H9 (cell line): Measurements from ENCODE around the gene B4GALT1. TPM values are rescaled to one million over a fixed set of nuclear protein-coding genes. Genes with fewer than 3 reads are reported as not detected.

Source experiments
- DNase-seq: peaks from one replicate; pipeline ENCODE4 v3.0.0-alpha.2; 2017
- H2AFZ ChIP-seq: one replicate; pipeline ENCODE4 v1.6.1; 2013; ENCODE audit warnings: mild to moderate bottlenecking, low read length, control low read depth, moderate library complexity
- H2AK5ac ChIP-seq: 2 replicates; pipeline ENCODE4 v1.6.1; 2013; ENCODE audit warnings: low read length, control low read depth, mixed read lengths; ENCODE audit not compliant: insufficient read length
- H2BK120ac ChIP-seq: one replicate; pipeline ENCODE4 v1.6.1; 2013; ENCODE audit warnings: low read depth, mild to moderate bottlenecking, low read length, control low read depth, inconsistent platforms; ENCODE audit not compliant: poor library complexity, severe bottlenecking
- H2BK12ac ChIP-seq: 2 replicates; pipeline ENCODE4 v1.6.1; 2013; ENCODE audit warnings: low read length, control low read depth, mixed read lengths, low read depth; ENCODE audit not compliant: insufficient read length
- H2BK15ac ChIP-seq: 2 replicates; pipeline ENCODE4 v1.6.1; 2013; ENCODE audit warnings: low read depth, low read length, control low read depth
- H2BK20ac ChIP-seq: one replicate; pipeline ENCODE4 v1.6.1; 2013; ENCODE audit warnings: low read depth, mild to moderate bottlenecking, low read length, control low read depth, inconsistent platforms; ENCODE audit not compliant: poor library complexity, severe bottlenecking
- H2BK5ac ChIP-seq: 2 replicates; pipeline ENCODE4 v1.6.1; 2013; ENCODE audit warnings: low read length, control low read depth, mixed read lengths; ENCODE audit not compliant: insufficient read length
- H3K14ac ChIP-seq: 2 replicates; pipeline ENCODE4 v1.6.1; 2013; ENCODE audit warnings: low read length, control low read depth; ENCODE audit not compliant: insufficient read depth
- H3K18ac ChIP-seq: 2 replicates; pipeline ENCODE4 v1.6.1; 2013; ENCODE audit warnings: low read depth, mild to moderate bottlenecking, mixed read lengths, low read length, control low read depth; ENCODE audit not compliant: insufficient read length
- H3K23ac ChIP-seq: 2 replicates; pipeline ENCODE4 v1.6.1; 2013; ENCODE audit warnings: low read length, control low read depth, mixed read lengths, low read depth; ENCODE audit not compliant: insufficient read length
- H3K23me2 ChIP-seq: 2 replicates; pipeline ENCODE4 v1.6.1; 2013; ENCODE audit warnings: low read depth, mild to moderate bottlenecking, mixed read lengths, low read length, control low read depth; ENCODE audit not compliant: insufficient read length, poor library complexity, severe bottlenecking
- H3K27ac ChIP-seq: 2 replicates; pipeline ENCODE4 v1.5.1; 2013; ENCODE audit warnings: low read length, control low read depth, mixed read lengths, low read depth; ENCODE audit not compliant: insufficient read length
- H3K27me3 ChIP-seq: 2 replicates; pipeline ENCODE4 v1.6.1; 2013; ENCODE audit warnings: low read length, control low read depth, inconsistent platforms; ENCODE audit not compliant: insufficient read depth
- H3K4ac ChIP-seq: 2 replicates; pipeline ENCODE4 v1.6.1; 2013; ENCODE audit warnings: low read depth, mild to moderate bottlenecking, control low read depth, inconsistent platforms, low read length, moderate library complexity
- H3K4me1 ChIP-seq: 2 replicates; pipeline ENCODE4 v1.6.1; 2013; ENCODE audit warnings: low read length, control low read depth, inconsistent platforms; ENCODE audit not compliant: insufficient read depth
- H3K4me2 ChIP-seq: 2 replicates; pipeline ENCODE4 v1.6.1; 2013; ENCODE audit warnings: low read length, control low read depth, mixed read lengths; ENCODE audit not compliant: insufficient read length, insufficient read depth
- H3K56ac ChIP-seq: 2 replicates; pipeline ENCODE4 v1.6.1; 2013; ENCODE audit warnings: low read depth, mild to moderate bottlenecking, mixed read lengths, low read length, control low read depth; ENCODE audit not compliant: insufficient read length
- H3K79me1 ChIP-seq: 2 replicates; pipeline ENCODE4 v1.6.1; 2013; ENCODE audit warnings: low read depth, mild to moderate bottlenecking, moderate library complexity, low read length, control low read depth, inconsistent platforms; ENCODE audit not compliant: insufficient read depth, poor library complexity, severe bottlenecking
- H3K79me2 ChIP-seq: 2 replicates; pipeline ENCODE4 v1.6.1; 2013; ENCODE audit warnings: low read length, control low read depth, inconsistent platforms; ENCODE audit not compliant: insufficient read depth
- H3K9ac ChIP-seq: 2 replicates; pipeline ENCODE4 v1.6.1; 2013; ENCODE audit warnings: low read length, control low read depth, mixed read lengths; ENCODE audit not compliant: insufficient read length; ENCODE audit errors: extremely low read depth
- H3K9me3 ChIP-seq: one replicate; pipeline ENCODE4 v1.6.1; 2013; ENCODE audit warnings: low read depth, low read length, inconsistent platforms; ENCODE audit not compliant: control insufficient read depth
- H3T11ph ChIP-seq: one replicate; pipeline ENCODE4 v1.6.1; 2013; ENCODE audit warnings: mild to moderate bottlenecking, low read length, control low read depth, inconsistent platforms
- H4K20me1 ChIP-seq: one replicate; pipeline ENCODE4 v1.6.1; 2013; ENCODE audit not compliant: control insufficient read depth, insufficient read length, insufficient read depth
- H4K5ac ChIP-seq: 2 replicates; pipeline ENCODE4 v1.6.1; 2013; ENCODE audit warnings: low read depth, mild to moderate bottlenecking, mixed read lengths, low read length, control low read depth; ENCODE audit not compliant: insufficient read length
- H4K8ac ChIP-seq: replicated peaks from 2 replicates; pipeline ENCODE4 v1.6.1; 2013; ENCODE audit warnings: low read length, control low read depth, mixed read lengths, low read depth; ENCODE audit not compliant: insufficient read length
- H4K91ac ChIP-seq: 2 replicates; pipeline ENCODE4 v1.6.1; 2013; ENCODE audit warnings: low read depth, mild to moderate bottlenecking, moderate library complexity, mixed read lengths, low read length, control low read depth; ENCODE audit not compliant: insufficient read length
- H3K27ac Mint-ChIP-seq, 3 experiments: 2 replicates in 2 of 3; 3 replicates in 1 of 3; pipeline ENCODE4 v1.8.0; 2020 to 2021; ENCODE audit warnings: mixed read lengths in 3 of 3, mild to moderate bottlenecking in 1 of 3, moderate library complexity in 1 of 3
- H3K27me3 Mint-ChIP-seq: 2 replicates; pipeline ENCODE4 v1.8.0; 2021; ENCODE audit warnings: low read depth, mild to moderate bottlenecking, moderate library complexity, mixed read lengths
- H3K36me3 Mint-ChIP-seq, 3 experiments: 2 replicates in 2 of 3; 3 replicates in 1 of 3; pipeline ENCODE4 v1.8.0; 2020 to 2021; ENCODE audit warnings: low read depth in 3 of 3, mixed read lengths in 3 of 3; ENCODE audit not compliant: insufficient read depth in 1 of 3
- H3K4me1 Mint-ChIP-seq, 2 experiments: 2 replicates each; pipeline ENCODE4 v1.8.0; 2020; ENCODE audit warnings: mixed read lengths in 2 of 2
- H3K4me3 Mint-ChIP-seq, 2 experiments: 2 replicates in 1 of 2; 3 replicates in 1 of 2; pipeline ENCODE4 v1.8.0; 2020 to 2021; ENCODE audit warnings: mild to moderate bottlenecking in 2 of 2, mixed read lengths in 2 of 2, moderate library complexity in 1 of 2
- H3K9me3 Mint-ChIP-seq, 2 experiments: 2 replicates in 1 of 2; 3 replicates in 1 of 2; pipeline ENCODE4 v1.8.0; 2020; ENCODE audit warnings: mild to moderate bottlenecking in 2 of 2, mixed read lengths in 2 of 2, moderate library complexity in 1 of 2
- CTCF ChIP-seq: fragments of 200-600 bp; sonication (generic); conservative IDR thresholded peaks from 3 replicates; pipeline ENCODE4 v1.8.0; 2021; ENCODE audit warnings: antibody characterized with exemption, mild to moderate bottlenecking
- WGBS: extraction: QIAGEN DNeasy Blood & Tissue Kit; methylation state at CpG from one replicate; pipeline ENCODE4 v1.1.7; 2013; ENCODE audit warnings: missing lambda C conversion rate, low lambda C conversion rate, mixed read lengths; ENCODE audit not compliant: insufficient read length; ENCODE audit errors: extremely low coverage; 5-methylcytosine and 5-hydroxymethylcytosine counted together
- total RNA-seq: library from RNA; stranded (reverse); gene quantifications from 2 replicates; pipeline ENCODE4 v1.2.1, GENCODE V29; 2021

The B4GALT1 gene
- total RNA-seq, 1 experiment from 2014 or later = 15.3 TPM

DNA sequence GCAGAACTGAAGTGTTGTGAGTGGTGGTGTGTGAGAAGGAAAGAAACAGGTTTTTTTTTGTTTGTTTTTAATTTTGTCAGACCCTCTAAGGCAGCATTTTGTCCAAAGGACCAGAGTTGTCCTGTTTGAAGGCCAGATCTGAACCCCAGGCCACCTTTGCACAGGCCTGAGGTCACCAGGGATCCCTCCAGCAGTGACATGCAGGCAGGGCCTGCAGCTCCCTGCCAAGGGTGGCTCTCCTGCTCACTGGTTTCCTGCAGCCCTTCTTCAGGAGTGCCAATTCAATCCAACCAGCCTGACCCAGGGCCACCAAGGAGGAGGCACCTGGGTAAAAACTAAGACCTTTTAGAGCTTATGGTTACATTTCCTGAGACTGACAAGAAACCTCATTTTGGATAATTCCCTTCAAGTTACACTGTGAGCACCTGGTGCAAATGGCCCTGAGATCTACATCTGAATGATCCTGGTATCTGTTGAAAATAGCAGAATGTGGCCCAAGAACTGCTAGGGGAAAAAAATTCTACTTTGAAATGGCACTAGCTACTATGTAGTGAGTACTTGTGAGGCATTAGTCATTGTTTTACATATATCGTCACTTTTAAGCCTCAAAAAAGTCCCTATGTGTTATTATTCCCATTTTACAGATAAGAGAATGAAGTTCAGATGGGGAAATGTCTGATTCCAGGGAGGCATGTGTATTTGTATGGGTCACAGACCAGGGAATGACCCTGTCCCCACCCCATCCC is 57.1 kb downstream of the B4GALT1 start:
- no CpG with 5 or more reads among the region's 1 CpG for WGBS
- Histone ChIP-seq H3K27me3 (no peaks in the 10 kb centered on the region), H3K4me1 (no peaks in the 10 kb centered on the region; the same call in 1 of the 2 replicates), H3K14ac (no peak overlapping the region; the same call in 1 of the 2 replicates), H4K91ac (no peak overlapping the region), H2AK5ac (no peak overlapping the region), H2BK12ac (no peak overlapping the region), H3K79me1 (no peaks in the 10 kb centered on the region), H3K4ac (no peak overlapping the region), H3K23ac (no peak overlapping the region), H2BK5ac (no peak overlapping the region), H3K4me2 (no peak overlapping the region), H4K20me1 (no peaks in the 10 kb centered on the region), H3K56ac (no peak overlapping the region), H3K9me3 (no peaks in the 10 kb centered on the region), H4K8ac (no peak overlapping the region), H3K9ac (no peak overlapping the region), H2BK20ac (no peak overlapping the region), H2AFZ (no peak overlapping the region), H3T11ph (no peak overlapping the region), H2BK15ac (no peak overlapping the region), H4K5ac (no peak overlapping the region), H3K18ac (no peak overlapping the region), H3K23me2 (no peaks in the 10 kb centered on the region), H3K79me2 (no peaks in the 10 kb centered on the region), H2BK120ac (no peak overlapping the region), H3K27ac (no peak overlapping the region)
- Mint-ChIP-seq H3K9me3 (no peaks in the 10 kb centered on the region), H3K4me1 (peaks cover 23 to 33% of the 10 kb centered on the region in 2 experiments), H3K27me3 (no peaks in the 10 kb centered on the region), H3K27ac (peak overlapping the region; percentile 59 to 93 (median 72); a peak in 6 of 7 replicates), H3K4me3 (no peak overlapping the region; a peak in 1 of 5 replicates), H3K36me3 (no peaks in the 10 kb centered on the region; a peak in 1 of 7 replicates)
- TF ChIP-seq CTCF = no peak
- DNase-seq = no peak
